ENCODE data around the gene CRY2.
A peak's percentile ranks its signal among the peaks of the same experiment; 100 is the strongest.

CRY2 gene

GRCh38 chr11:45846974-45847910 is at the start of gene CRY2:
Gene CRY2 (plus strand): TSS chr11:45847475. CDS start chr11:45847491, 16 bp downstream.
- H3K9me3 ChIP-seq (ENCODE audit: control insufficient read depth, insufficient read depth, low read length), result 0 out of 2 replicates have a peak, but pooled peaks cover 6% of the 10 kb centered on the region

DNA sequence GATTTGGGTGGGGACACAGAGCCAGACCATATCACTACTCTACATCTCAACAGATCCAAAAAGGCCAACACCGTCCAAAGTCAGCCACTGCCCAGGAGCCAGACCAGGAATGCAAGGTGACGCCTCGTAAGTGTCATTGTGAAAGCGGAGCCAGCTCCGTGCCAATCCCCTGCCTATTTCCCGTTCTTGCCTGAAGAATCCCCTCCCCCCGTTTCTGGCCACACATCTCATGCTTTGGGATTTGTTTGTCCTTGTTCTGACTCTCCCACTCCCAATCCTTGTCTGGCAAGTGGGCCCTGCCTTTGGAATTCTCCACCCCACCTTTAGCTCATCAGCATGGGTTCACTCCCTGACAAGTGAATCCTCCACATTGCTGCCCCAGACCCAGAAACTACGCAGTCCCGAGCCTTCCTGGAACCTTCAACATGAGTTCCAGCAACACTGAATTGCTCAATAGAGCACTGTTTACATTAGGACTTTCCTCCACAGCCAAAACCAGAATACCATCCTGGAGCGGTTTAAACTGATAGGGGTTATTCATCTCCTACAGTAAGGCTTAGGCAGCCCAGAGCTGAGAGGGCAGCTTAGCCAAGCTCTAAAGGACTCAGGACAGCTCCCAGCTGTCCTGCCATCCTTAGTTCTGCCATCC is 48.4 kb upstream of the CRY2 start:
- no peaks in the 10 kb centered on the region for H3K9me3 ChIP-seq (ENCODE audit: control insufficient read depth, insufficient read depth, low read length)
- H3K9ac ChIP-seq (ENCODE audit: low read depth, low read length), result no peak overlapping the region
- H3K36me3 ChIP-seq (ENCODE audit: insufficient read depth, low read length), result no peaks in the 10 kb centered on the region
- H3K4me1 ChIP-seq (ENCODE audit: insufficient read depth, low read length), result no peaks in the 10 kb centered on the region

More at GRCh38 chr11:45846974-45847910, at the start of gene CRY2:
- Histone ChIP-seq H3K9ac (ENCODE audit: low read depth, low read length) (peak within 1 kb of the TSS; percentile 78), H3K4me1 (ENCODE audit: insufficient read depth, low read length) (no peaks in the 10 kb centered on the region), H3K36me3 (ENCODE audit: insufficient read depth, low read length) (no peaks in the 10 kb centered on the region)

GRCh38 chr11:45799562-45799961 is 47.7 kb upstream of the CRY2 start:
- H3K9ac ChIP-seq (ENCODE audit: low read depth, low read length), result no peak overlapping the region
- no peaks in the 10 kb centered on the region for H3K4me1 ChIP-seq (ENCODE audit: insufficient read depth, low read length)
- no peaks in the 10 kb centered on the region for H3K9me3 ChIP-seq (ENCODE audit: control insufficient read depth, insufficient read depth, low read length)
- H3K36me3 ChIP-seq (ENCODE audit: insufficient read depth, low read length), result no peaks in the 10 kb centered on the region

- H3K9me3 ChIP-seq (ENCODE audit: control insufficient read depth, insufficient read depth, low read length), result no peaks in the 10 kb centered on the region
- no peak overlapping the region for H3K9ac ChIP-seq (ENCODE audit: low read depth, low read length)
- no peaks in the 10 kb centered on the region for H3K4me1 ChIP-seq (ENCODE audit: insufficient read depth, low read length)
- H3K36me3 ChIP-seq (ENCODE audit: insufficient read depth, low read length), result no peaks in the 10 kb centered on the region
Observed at GRCh38 chr11:45800261-45800660, 47.0 kb upstream of the CRY2 start.

DNA sequence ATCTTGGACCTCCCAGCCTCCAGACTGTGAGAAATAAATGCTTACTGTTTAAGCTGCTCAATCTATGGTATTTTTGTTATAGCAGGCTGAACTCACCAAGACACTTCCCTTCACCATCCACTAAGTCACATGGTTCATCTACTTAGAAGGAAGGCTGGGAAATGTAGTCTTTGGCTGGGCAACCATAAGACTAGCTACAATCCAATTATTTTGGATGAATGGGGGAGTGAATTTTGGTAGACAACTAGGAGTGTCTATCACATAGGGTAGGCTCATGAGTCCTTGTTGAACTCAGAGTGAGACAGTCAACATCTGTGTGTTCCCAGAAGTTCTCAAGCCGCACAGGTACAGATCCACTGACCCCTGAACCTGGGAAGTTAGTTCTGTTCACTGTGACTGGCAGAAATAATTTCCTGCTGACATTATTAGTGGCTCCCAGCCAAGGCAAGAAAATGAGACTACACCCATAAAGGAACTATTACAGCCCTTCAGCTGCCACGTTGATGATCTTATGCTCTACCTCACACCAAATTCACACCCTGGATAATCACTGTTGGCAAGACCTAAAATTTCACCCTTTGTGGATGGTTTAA is 45.5 kb upstream of the CRY2 start:
- H3K9ac ChIP-seq (ENCODE audit: low read depth, low read length), result no peak overlapping the region
- no peaks in the 10 kb centered on the region for H3K9me3 ChIP-seq (ENCODE audit: control insufficient read depth, insufficient read depth, low read length)
- H3K36me3 ChIP-seq (ENCODE audit: insufficient read depth, low read length), result no peaks in the 10 kb centered on the region
- no peaks in the 10 kb centered on the region for H3K4me1 ChIP-seq (ENCODE audit: insufficient read depth, low read length)

GRCh38 chr11:45802531-45803317 is 44.6 kb upstream of the CRY2 start:
- no peak overlapping the region for H3K9ac ChIP-seq (ENCODE audit: low read depth, low read length)
- no peaks in the 10 kb centered on the region for H3K36me3 ChIP-seq (ENCODE audit: insufficient read depth, low read length)
- H3K9me3 ChIP-seq (ENCODE audit: control insufficient read depth, insufficient read depth, low read length), result no peaks in the 10 kb centered on the region
- no peaks in the 10 kb centered on the region for H3K4me1 ChIP-seq (ENCODE audit: insufficient read depth, low read length)

- Histone ChIP-seq H3K36me3 (ENCODE audit: insufficient read depth, low read length) (no peaks in the 10 kb centered on the region), H3K9me3 (ENCODE audit: control insufficient read depth, insufficient read depth, low read length) (no peaks in the 10 kb centered on the region), H3K4me1 (ENCODE audit: insufficient read depth, low read length) (no peaks in the 10 kb centered on the region), H3K9ac (ENCODE audit: low read depth, low read length) (peak overlapping the region; percentile 73; the same call in 1 of the 2 replicates)
Observed at GRCh38 chr11:45803971-45804760, 43.1 kb upstream of the CRY2 start.

DNA sequence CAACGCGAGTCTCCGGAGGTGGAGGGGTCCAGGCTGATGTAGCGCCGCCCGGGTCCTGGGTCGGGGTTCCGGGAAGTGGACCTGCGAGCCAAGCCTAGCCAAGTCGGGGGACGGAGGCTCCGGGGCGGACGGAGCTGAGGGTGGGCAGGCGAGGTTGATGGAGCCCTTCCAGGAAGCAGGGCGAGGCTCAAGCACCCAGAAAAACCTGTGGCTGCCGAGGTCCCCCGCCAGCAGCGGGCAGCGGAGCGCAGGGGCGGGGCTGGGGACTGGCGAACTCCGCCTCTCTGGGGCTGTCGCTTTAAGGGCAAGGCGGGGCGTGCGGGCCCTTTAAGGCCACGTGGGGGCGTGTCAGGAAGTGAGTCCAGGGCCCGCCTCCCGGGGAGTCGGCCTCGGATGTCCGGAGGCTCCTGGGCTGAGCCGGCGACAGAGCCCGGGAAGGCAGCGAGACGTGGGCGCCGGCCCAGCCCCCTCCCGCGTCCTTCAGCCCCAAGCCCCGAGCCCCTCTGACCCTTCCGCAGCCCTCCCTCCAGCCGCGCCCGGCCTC is 42.4 kb upstream of the CRY2 start, which contains the start of gene SLC35C1:
Gene SLC35C1 (plus strand): TSS at position 389 of the 544 bp plus-strand sequence. CDS start 653 bp downstream, outside the sequence.
- Histone ChIP-seq H3K9ac (ENCODE audit: low read depth, low read length) (peak within 1 kb of the TSS; percentile 73), H3K4me1 (ENCODE audit: insufficient read depth, low read length) (no peaks in the 10 kb centered on the region), H3K9me3 (ENCODE audit: control insufficient read depth, insufficient read depth, low read length) (no peaks in the 10 kb centered on the region), H3K36me3 (ENCODE audit: insufficient read depth, low read length) (no peaks in the 10 kb centered on the region)

- no peaks in the 10 kb centered on the region for H3K9me3 ChIP-seq (ENCODE audit: control insufficient read depth, insufficient read depth, low read length)
- no peaks in the 10 kb centered on the region; the same call in 1 of the 2 replicates for H3K36me3 ChIP-seq (ENCODE audit: insufficient read depth, low read length)
- peak overlapping the region; percentile 73 for H3K9ac ChIP-seq (ENCODE audit: low read depth, low read length)
- no peaks in the 10 kb centered on the region for H3K4me1 ChIP-seq (ENCODE audit: insufficient read depth, low read length)
Observed at GRCh38 chr11:45805305-45806071, 41.8 kb upstream of the CRY2 start.

- Histone ChIP-seq H3K9me3 (ENCODE audit: control insufficient read depth, insufficient read depth, low read length) (no peaks in the 10 kb centered on the region), H3K9ac (ENCODE audit: low read depth, low read length) (peak overlapping the region; percentile 73; the same call in 1 of the 2 replicates), H3K36me3 (ENCODE audit: insufficient read depth, low read length) (no peaks in the 10 kb centered on the region; the same call in 1 of the 2 replicates), H3K4me1 (ENCODE audit: insufficient read depth, low read length) (no peaks in the 10 kb centered on the region)
Observed at GRCh38 chr11:45806072-45806933, 41.0 kb upstream of the CRY2 start.

GRCh38 chr11:45806937-45807791 is 40.1 kb upstream of the CRY2 start:
- Histone ChIP-seq H3K36me3 (ENCODE audit: insufficient read depth, low read length) (no peaks in the 10 kb centered on the region; the same call in 1 of the 2 replicates), H3K9me3 (ENCODE audit: control insufficient read depth, insufficient read depth, low read length) (no peaks in the 10 kb centered on the region), H3K9ac (ENCODE audit: low read depth, low read length) (peak overlapping the region; percentile 12; the same call in 1 of the 2 replicates), H3K4me1 (ENCODE audit: insufficient read depth, low read length) (peaks cover 3% of the 10 kb centered on the region; the same call in 1 of the 2 replicates)
